Activated naive CD8-positive, alpha-beta T cell treated with anti-CD3 and anti-CD28 coated beads, Interleukin-2, amount 50 U/mL, for 24 hours (primary cell): ENCODE measurements around the gene RABEP2.
"Not testable (repeated sequence)": the region's sequence is repeated elsewhere in the genome, so short reads cannot be mapped to it uniquely, and the experiment has no call there.

ENCODE experiments used
- ATAC-seq: fragments of 150-1000 bp; cut with Tn5 transposase; one replicate; pipeline ENCODE4 v1.10.0; 2021
- DNase-seq: peaks from one replicate; pipeline ENCODE4 v3.0.0; 2021
- H3K27ac Mint-ChIP-seq: one replicate; pipeline ENCODE4 v1.8.0; 2021; ENCODE audit warnings: mild to moderate bottlenecking, mixed read lengths
- H3K27me3 Mint-ChIP-seq: one replicate; pipeline ENCODE4 v1.8.0; 2021; ENCODE audit warnings: mixed read lengths
- H3K36me3 Mint-ChIP-seq: one replicate; pipeline ENCODE4 v1.8.0; 2021; ENCODE audit warnings: low read depth, mixed read lengths
- H3K4me1 Mint-ChIP-seq: one replicate; pipeline ENCODE4 v1.8.0; 2021; ENCODE audit warnings: mixed read lengths
- H3K4me3 Mint-ChIP-seq: one replicate; pipeline ENCODE4 v1.8.0; 2021; ENCODE audit warnings: mild to moderate bottlenecking, moderate library complexity, mixed read lengths
- H3K9me3 Mint-ChIP-seq: one replicate; pipeline ENCODE4 v1.8.0; 2021; ENCODE audit warnings: mixed read lengths

The RABEP2 gene

DNA sequence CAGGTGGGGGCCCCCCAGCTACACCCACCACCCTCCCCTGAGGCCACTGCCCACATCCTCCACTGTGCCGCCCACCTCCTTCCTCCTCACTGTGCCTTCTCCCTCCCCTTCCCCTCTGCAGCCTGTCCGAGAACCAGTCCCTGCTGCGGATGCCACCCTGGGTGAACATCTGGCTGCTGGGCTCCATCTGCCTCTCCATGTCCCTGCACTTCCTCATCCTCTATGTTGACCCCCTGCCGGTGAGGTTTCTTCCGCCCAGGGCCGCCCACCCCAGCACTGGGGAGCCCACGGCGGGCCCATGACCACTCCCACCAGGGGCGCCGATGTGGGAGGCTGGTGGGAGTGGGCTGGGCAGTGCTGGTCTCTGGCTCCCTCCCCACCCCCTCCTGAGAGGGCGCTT lies 22.1 kb downstream of the RABEP2 start:
- no peaks in the 10 kb centered on the region for H3K36me3 Mint-ChIP-seq
- no peak overlapping the region for H3K27ac Mint-ChIP-seq
- ATAC-seq (peak; percentile 27), DNase-seq (no peak)
- no peak overlapping the region for H3K4me3 Mint-ChIP-seq
- peaks cover 3% of the 10 kb centered on the region for H3K4me1 Mint-ChIP-seq
- no peaks in the 10 kb centered on the region for H3K27me3 Mint-ChIP-seq
- H3K9me3 Mint-ChIP-seq: no peaks in the 10 kb centered on the region

GRCh38 chr16:28901862-28902261 lies 23.2 kb downstream of the RABEP2 start:
- Mint-ChIP-seq H3K4me3 (no peak overlapping the region), H3K4me1 (peaks cover 3% of the 10 kb centered on the region), H3K27ac (no peak overlapping the region), H3K27me3 (no peaks in the 10 kb centered on the region), H3K9me3 (no peaks in the 10 kb centered on the region), H3K36me3 (no peaks in the 10 kb centered on the region)
- no peak for ATAC-seq
- DNase-seq: no peak

DNA sequence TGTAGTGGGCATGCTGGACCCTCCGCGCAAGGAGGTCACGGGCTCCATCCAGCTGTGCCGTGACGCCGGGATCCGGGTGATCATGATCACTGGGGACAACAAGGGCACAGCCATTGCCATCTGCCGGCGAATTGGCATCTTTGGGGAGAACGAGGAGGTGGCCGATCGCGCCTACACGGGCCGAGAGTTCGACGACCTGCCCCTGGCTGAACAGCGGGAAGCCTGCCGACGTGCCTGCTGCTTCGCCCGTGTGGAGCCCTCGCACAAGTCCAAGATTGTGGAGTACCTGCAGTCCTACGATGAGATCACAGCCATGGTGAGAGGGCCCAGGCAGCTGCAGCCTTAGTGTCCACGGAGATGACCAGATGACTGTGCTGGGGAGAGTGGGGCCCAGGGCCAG lies 24.4 kb downstream of the RABEP2 start:
- ATAC-seq (no peak), DNase-seq (no peak)
- Mint-ChIP-seq H3K4me1 (peaks cover 3% of the 10 kb centered on the region), H3K27me3 (no peaks in the 10 kb centered on the region), H3K36me3 (no peaks in the 10 kb centered on the region), H3K27ac (no peak overlapping the region), H3K4me3 (no peak overlapping the region), H3K9me3 (no peaks in the 10 kb centered on the region)

DNA sequence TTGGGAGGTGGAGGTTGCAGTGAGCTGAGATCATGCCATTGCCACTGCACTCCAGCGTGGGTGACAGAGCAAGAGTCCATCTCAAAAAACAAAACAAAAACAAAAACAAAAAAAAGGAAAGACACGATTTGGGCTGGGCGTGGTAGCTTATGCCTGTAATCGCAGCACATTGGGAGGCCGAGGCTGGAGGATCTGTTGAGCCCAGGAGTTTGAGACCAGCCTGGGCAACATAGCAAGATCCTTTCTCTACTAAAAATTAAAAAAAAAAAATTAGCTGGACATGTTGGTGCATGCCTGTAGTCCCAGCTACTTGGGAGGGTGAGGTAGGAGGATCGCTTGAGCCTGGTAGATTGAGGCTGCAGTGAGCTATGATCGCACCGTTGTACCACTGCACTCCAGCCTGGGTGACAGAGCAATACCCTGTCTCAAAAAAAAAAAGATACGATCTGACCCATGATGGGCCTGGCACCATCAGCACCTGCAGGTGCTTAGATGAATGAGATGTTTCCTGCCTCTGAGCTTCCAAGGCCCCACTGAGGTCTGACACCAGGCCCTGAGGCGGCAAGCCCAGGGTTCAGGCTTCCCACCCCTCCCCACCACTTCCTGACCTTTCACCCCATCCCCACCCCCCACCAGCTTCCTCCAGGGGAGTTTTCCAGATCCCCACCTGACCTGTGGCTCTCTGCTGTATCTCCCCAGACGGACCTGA lies 25.0 kb downstream of the RABEP2 start:
- Mint-ChIP-seq H3K27ac (no peak overlapping the region), H3K9me3 (no peaks in the 10 kb centered on the region), H3K36me3 (no peaks in the 10 kb centered on the region), H3K4me3 (no peak overlapping the region), H3K4me1 (peaks cover 3% of the 10 kb centered on the region), H3K27me3 (no peaks in the 10 kb centered on the region)
- no peak for ATAC-seq
- DNase-seq: no peak

DNA sequence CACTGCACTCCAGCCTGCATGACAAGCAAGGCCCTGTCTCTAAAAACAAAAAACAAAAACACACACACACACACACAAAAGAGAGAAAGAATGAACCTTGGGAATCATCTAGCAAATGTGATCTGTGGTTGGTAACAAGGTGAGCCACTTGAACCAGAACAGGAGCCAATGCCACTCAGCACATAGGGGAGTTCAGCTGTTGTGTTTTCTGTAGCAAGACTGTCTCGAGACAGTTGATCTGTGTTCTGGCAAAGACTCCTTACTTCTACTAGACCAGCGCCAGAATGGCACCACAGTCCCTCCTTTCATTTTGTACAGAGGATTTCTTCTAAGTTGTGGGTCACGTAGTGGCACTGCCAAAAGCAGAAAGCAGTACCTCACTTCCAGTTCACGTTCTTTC lies 26.1 kb downstream of the RABEP2 start:
- Mint-ChIP-seq H3K9me3 (no peaks in the 10 kb centered on the region), H3K27me3 (no peaks in the 10 kb centered on the region), H3K4me1 (peaks cover 3% of the 10 kb centered on the region), H3K4me3 (no peak overlapping the region), H3K36me3 (no peaks in the 10 kb centered on the region), H3K27ac (no peak overlapping the region)
- DNase-seq (no peak), ATAC-seq (no peak)

GRCh38 chr16:28898266-28898665 lies 26.8 kb downstream of the RABEP2 start:
- no peaks in the 10 kb centered on the region for H3K36me3 Mint-ChIP-seq
- no peaks in the 10 kb centered on the region for H3K9me3 Mint-ChIP-seq
- H3K4me3 Mint-ChIP-seq: no peak overlapping the region
- ATAC-seq (no peak), DNase-seq (no peak)
- H3K27me3 Mint-ChIP-seq: no peaks in the 10 kb centered on the region
- no peak overlapping the region for H3K27ac Mint-ChIP-seq
- peaks cover 3% of the 10 kb centered on the region for H3K4me1 Mint-ChIP-seq

- DNase-seq (no peak), ATAC-seq (no peak)
- Mint-ChIP-seq H3K4me3 (no peak overlapping the region), H3K9me3 (no peaks in the 10 kb centered on the region), H3K27ac (no peak overlapping the region), H3K4me1 (peaks cover 2% of the 10 kb centered on the region), H3K36me3 (no peaks in the 10 kb centered on the region), H3K27me3 (no peaks in the 10 kb centered on the region)
Observed at GRCh38 chr16:28897826-28898225, 27.2 kb downstream of the RABEP2 start.

DNA sequence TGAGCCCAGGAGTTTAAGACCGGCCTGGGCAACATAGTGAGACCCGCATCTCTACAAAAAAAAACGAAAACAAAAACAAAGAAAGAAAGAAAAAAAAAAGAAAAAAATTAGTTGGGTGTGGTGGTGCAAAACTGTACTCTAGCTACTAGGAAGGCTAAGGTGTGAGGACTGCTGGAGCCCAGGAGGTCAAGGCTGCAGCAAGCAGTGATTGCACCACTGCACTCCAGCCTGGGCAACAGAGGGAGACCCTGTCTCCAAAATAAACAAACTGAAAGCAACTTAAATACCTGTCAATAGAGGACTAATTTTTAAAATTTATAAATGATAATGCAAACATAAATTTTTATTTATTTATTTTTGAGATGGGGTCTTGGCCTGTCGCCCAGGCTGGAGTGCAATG lies 29.4 kb downstream of the RABEP2 start:
- H3K27ac Mint-ChIP-seq: no peak overlapping the region
- H3K4me1 Mint-ChIP-seq: no peaks in the 10 kb centered on the region
- H3K36me3 Mint-ChIP-seq: no peaks in the 10 kb centered on the region
- H3K27me3 Mint-ChIP-seq: no peaks in the 10 kb centered on the region
- H3K4me3 Mint-ChIP-seq: no peak overlapping the region
- ATAC-seq: no peak
- no peak for DNase-seq
- no peaks in the 10 kb centered on the region for H3K9me3 Mint-ChIP-seq

GRCh38 chr16:28893291-28893690 lies 31.7 kb downstream of the RABEP2 start:
- Mint-ChIP-seq H3K4me3 (no peak overlapping the region), H3K36me3 (no peaks in the 10 kb centered on the region), H3K27ac (no peak overlapping the region), H3K27me3 (no peaks in the 10 kb centered on the region), H3K4me1 (no peaks in the 10 kb centered on the region), H3K9me3 (no peaks in the 10 kb centered on the region)
- ATAC-seq: no peak
- no peak for DNase-seq

GRCh38 chr16:28891964-28892890 lies 32.8 kb downstream of the RABEP2 start:
- Mint-ChIP-seq H3K9me3 (no peaks in the 10 kb centered on the region), H3K27me3 (no peaks in the 10 kb centered on the region), H3K36me3 (no peaks in the 10 kb centered on the region), H3K4me3 (no peak overlapping the region), H3K27ac (no peak overlapping the region), H3K4me1 (no peaks in the 10 kb centered on the region)
- ATAC-seq: no peak
- DNase-seq: no peak

- not testable (repeated sequence) for H3K9me3 Mint-ChIP-seq, H3K27me3 Mint-ChIP-seq, H3K36me3 Mint-ChIP-seq, DNase-seq, H3K27ac Mint-ChIP-seq, H3K4me3 Mint-ChIP-seq, ATAC-seq, H3K4me1 Mint-ChIP-seq
Observed at GRCh38 chr16:28890355-28890754, 34.7 kb downstream of the RABEP2 start.

GRCh38 chr16:28886945-28887344 lies 38.1 kb downstream of the RABEP2 start:
- ATAC-seq (no peak), DNase-seq (no peak)
- Mint-ChIP-seq H3K36me3 (no peaks in the 10 kb centered on the region), H3K27me3 (peaks cover 2% of the 10 kb centered on the region), H3K4me1 (no peaks in the 10 kb centered on the region), H3K4me3 (no peak overlapping the region), H3K27ac (no peak overlapping the region), H3K9me3 (no peaks in the 10 kb centered on the region)

- Mint-ChIP-seq H3K36me3 (no peaks in the 10 kb centered on the region), H3K4me1 (peaks cover 16% of the 10 kb centered on the region), H3K4me3 (no peak overlapping the region), H3K9me3 (no peaks in the 10 kb centered on the region), H3K27me3 (peaks cover 10% of the 10 kb centered on the region), H3K27ac (no peak overlapping the region)
- ATAC-seq: no peak
- no peak for DNase-seq
Observed at GRCh38 chr16:28884045-28884444, 41.0 kb downstream of the RABEP2 start.

- H3K36me3 Mint-ChIP-seq: no peaks in the 10 kb centered on the region
- no peak overlapping the region for H3K27ac Mint-ChIP-seq
- no peak for ATAC-seq
- H3K9me3 Mint-ChIP-seq: no peaks in the 10 kb centered on the region
- DNase-seq: no peak
- H3K4me3 Mint-ChIP-seq: no peak overlapping the region
- H3K27me3 Mint-ChIP-seq: peaks cover 10% of the 10 kb centered on the region
- peaks cover 21% of the 10 kb centered on the region for H3K4me1 Mint-ChIP-seq
Observed at GRCh38 chr16:28883221-28883996, 41.6 kb downstream of the RABEP2 start.
